Glomerular endothelial cell (primary cell): ENCODE measurements around the gene FAXC. TPM values are rescaled to one million over a fixed set of nuclear protein-coding genes. Genes with fewer than 3 reads are reported as not detected.

Source experiments
- total RNA-seq: library from RNA; depleted of rRNA; stranded (reverse); fragments of >200 nt; gene quantifications from 2 replicates; pipeline ENCODE4 v1.2.3, GENCODE V29; 2015

The FAXC gene
- total RNA-seq, 1 donor from 2014 or later: 0.82 TPM

Other genes with a start within 250 kb of the FAXC start
- 2.0 and 3.6 TPM in 2 replicates for gene COQ3, start 44.5 kb upstream of the FAXC start, total RNA-seq
- gene PNISR, start 75.6 kb upstream of the FAXC start, total RNA-seq: 26.7 and 50.1 TPM in 2 replicates
- gene USP45, start 165.7 kb upstream of the FAXC start, total RNA-seq: 11.7 TPM in 2 replicates
- 35.4 and 44.7 TPM in 2 replicates for gene CCNC, start 219.0 kb upstream of the FAXC start, total RNA-seq